HG03521 (cell line): ENCODE measurements around the gene SNAP29.
"Not testable (repeated sequence)": the region's sequence is repeated elsewhere in the genome, so short reads cannot be mapped to it uniquely, and the experiment has no call there.

Experiments
- ATAC-seq: cut with Tn5 transposase; IDR thresholded peaks from one replicate; pipeline ENCODE4 v1.9.1; 2021; ENCODE audit warnings: mild to moderate bottlenecking, moderate library complexity; ENCODE audit not compliant: unreplicated experiment

Gene SNAP29

DNA sequence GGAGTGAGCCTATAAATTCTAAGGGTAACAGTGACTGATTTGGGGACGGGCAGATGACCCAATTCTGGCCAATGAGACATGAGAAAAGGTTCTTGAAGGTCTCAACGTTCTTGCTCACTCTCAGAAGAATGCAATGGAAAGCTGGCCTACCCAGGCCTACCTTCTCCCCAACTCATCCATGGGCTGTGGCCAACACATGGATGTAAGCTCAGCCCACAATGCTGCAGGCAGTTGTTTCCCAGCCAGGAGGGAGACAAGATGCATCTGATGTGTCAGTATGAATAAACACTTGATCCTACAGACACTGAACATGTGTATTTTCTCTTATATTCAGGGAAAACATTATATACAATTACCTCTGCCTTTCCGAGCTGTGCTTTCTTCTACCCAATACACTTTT is 24.6 kb upstream of the SNAP29 start:
- no peak for ATAC-seq

DNA sequence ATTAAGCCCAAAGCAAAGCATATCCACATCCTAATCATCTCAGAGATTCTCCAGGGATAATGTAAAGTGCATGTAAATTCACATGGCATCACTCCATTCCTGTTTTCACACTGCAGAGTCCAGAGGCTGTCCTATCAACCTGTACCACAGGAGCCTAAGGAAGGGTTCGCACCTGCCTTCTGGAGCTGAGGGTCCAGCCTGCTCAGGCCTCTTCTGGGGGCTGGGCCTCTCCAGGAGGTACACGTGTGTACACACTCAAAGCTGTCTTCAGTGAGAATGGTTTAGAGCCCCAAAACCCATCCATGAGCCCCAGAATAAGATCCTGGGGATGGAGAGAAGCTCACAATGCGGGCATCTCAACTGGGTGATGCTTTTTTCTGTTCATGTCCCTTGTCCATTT is 24.1 kb upstream of the SNAP29 start:
- ATAC-seq: no peak

DNA sequence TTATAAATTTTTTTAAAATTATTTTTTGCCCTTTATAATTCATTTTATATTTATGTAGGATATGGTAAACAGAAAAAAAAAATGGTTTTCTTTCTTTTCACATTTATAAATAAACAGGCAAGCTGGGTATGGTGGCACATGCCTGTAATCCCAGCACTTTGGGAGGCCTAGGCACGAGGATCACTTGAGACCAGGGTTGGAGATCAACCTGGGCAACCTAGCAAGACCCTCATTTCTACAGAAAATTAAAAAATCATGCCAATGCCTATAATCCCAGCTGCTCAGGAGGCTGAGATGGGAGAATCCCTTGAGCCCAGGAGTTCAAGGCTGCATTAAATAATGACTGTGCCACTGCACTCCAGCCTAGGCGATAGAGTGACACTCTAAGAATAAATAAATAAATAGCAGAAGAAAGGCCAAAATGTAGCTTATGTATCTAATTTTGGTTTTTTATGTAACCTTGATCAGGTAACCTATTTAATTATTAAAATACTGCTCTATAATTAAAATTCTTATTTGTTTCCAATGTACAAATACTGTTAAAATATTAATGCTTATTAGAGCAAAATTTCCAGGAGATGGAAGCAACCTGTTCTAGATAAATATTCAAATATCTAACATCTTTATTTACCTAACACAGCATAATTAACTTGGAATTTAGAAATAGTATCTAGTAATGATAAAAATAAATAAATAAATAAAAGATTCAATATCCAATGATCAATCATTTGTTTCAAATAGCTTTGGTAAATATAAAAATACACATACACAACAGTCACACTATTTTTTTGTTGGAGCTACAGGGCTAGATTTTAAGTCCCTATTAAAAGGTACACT is 21.6 kb upstream of the SNAP29 start:
- ATAC-seq: no peak

DNA sequence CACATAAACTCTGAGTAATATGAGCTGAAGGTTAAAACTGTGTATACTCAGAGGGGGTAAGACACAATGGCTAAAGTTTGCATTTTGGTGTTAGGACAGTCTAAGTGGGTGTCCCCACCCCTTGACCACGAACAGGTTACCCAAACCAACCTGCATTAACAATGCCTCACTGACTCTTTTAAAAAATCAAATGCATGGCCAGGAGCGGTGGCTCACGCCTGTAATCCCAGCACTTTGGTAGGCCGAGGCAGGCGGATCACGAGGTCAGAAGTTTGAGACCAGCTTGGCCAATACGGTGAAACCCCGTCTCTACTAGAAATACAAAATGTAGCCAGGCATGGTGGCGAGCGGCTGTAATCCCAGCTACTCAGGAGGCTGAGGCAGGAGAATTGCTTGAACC is 19.5 kb upstream of the SNAP29 start:
- ATAC-seq: not testable (repeated sequence)

DNA sequence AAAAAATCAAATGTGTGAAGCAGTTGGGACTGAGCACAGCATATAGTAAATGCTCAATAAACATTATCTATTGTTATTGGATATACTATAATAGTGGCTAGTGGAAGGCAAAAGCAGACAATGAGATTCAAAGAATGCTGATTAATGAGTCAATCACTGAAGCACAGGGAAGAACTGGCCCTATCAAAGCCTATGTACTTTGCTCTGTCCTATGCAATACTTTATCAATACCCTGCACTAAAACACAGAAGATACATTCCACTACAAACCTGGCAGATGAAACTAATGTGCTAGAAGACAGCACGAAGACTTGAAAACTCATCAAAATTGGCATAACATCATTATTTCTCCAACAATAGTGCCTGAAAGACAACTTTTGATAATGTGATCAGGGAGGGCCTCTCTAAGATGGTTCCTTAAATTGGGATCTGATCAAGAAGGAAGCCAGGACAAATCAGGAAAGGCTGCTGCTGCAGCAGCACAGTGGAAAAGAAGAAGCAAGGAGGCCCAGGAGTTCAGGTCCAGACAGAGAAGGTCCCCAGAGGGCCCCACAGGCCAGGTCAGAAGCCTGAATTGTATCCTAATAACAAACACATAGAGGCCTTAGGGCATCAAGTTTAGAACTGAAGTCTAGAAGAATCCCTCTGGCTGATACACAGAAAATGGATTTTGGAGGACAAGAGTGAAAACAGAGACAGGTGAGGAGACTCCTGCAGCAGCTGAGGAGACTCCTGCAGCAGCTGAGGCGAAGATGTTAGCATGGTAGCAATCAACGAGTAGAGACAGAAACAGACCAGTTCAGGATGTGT is 18.8 kb upstream of the SNAP29 start:
- ATAC-seq: no peak

DNA sequence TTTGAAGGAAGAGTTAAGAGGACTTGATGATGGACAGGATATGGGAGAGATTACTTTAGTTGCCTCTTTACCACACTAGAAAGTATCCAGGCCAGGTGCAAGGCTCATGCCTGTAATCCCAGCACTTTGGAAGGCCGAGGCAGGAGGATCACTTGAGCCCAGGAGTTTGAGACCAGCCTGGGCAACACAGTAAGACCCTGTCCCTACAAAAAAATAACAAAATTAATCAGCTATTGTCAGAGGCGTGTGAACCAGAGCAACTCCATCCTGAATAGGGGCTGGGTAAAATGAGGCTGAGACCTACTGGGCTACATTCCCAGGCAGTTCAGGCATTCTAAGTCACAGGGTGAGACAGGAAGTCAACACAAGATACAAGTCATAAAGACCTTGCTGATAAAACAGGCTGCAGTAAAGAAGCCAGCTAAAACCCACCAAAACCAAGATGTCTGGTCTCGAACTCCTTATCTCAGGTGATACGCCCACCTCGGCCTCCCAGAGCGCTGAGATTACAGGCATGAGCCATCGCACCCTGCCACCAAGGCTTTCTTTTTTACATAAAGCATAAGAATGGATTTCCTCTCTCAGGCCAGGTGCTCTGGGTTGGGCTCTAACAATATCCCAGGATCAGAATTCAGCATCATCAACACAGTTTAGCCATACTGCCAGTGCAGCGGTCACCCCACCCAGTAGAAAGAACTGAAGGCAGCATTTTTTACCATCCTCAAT is 18.0 kb upstream of the SNAP29 start:
- no peak for ATAC-seq

DNA sequence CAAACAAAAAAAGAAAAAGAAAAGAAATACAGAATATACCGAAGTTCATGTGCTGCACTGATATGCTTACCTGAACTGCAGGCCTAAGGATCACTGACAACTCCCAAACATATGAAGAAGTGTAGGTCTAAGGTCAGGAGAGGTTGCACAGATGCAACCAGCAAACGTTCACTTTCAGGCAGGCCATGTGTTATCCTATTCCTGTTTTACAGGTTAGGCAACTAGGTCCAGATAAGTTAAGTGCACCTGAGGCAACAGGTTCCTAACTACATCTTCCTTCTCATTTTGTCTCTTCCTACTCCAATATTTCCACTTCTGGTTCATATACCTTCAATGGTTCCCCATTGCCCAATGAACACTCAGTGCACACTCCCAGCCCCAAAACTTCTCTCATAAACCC is 15.3 kb upstream of the SNAP29 start:
- no peak for ATAC-seq

DNA sequence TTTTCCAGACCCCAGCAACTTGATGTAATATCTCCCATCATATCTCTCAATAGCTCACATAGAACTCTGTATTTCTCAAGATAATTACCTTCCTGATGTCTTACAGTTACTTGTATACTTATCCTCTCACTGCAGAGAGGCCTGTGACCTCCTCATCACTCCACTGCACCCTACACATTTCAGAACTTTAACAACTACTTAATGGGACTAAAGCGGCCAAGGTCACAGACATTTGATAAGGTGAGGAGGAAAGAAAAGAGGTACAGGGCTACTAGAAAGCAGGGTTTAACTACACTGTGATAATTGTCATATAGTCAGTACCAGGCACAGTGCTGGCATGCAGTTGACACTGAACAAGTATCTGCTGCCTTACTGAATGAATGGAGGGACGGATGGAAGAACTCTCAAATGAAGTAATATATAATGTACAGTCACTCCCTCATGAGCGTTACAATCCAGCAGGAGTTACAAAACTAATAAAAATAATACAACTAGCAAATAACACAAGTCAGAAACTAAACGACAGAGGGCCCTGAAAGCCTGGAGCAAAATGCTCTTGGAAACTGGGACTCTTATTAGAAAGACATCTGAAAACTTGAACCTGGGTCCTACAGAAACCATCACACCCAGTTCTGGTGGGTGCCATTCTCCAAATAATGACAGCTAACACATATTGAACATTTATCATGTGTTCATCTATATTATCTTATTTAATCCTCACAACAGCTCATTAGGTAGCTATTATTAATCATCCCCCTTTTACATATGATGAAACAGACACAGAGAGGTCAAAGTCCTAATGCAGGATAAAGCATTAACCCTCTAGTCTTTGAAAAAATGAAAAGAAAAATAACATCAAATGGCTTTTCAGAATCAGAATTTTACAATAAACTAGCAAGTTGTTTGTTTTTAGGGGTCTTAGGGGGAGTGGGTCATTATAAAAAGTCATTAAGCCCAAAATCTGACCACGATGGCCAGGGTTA is 14.5 kb upstream of the SNAP29 start:
- no peak for ATAC-seq

DNA sequence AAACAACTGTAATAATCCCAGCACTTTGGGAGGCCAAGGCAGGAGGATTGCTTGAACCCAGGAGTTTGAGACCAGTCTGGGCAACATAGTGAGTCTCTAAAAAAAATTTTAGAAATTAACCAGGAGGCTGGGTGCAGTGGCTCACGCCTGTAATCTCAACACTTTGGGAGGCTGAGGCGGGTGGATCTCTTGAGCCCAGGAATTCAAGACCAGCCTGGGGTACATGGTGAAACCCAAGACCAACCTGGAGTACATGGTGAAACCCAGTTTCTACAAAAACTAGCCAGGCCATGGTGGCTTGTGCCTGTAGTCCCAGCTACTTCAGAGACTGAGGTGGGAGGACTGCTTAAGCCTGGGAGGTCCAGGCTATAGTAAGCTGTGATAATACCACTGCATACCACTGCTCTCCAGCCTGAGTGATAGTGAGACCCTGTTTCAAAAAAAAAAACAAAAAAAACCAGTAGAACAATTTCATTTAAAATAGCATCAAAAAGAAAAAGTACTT is 11.4 kb upstream of the SNAP29 start:
- ATAC-seq: no peak

DNA sequence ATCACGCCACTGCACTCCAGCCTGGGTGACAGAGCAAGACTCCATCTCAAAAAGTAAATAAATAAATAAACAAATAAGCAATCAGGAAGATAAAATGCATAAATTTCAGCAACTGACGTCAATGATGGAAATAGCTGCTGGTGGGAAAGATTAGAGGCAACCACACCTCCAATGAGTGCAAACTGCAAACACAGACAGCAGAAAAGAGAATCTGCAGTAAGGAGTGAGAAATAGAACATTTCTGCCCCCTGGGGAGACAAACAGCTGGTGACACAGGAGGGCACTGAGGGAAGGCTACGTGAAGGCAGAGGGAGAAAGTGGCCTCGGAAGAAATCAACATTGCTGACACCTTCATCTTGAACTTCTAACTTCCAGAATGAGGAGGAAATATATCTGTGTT is 6.7 kb upstream of the SNAP29 start:
- ATAC-seq: no peak

DNA sequence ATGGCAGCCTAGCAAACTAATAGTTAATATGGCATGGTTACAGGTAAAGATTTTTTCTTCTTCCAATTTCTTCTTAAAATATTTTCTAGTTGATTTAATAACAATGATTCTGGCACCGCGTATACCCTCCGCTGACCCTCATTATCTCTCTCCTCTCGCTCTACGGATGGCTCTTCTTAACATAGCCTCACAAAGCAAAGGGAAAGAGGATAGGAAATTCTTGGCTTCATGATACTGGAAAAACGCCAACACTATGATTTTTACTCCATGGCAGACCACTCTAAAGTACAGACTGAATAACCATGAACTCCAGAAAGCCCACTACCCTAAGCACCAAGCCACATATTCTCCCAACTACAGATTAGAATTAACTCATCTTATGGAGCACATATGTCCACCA is 6.3 kb upstream of the SNAP29 start:
- ATAC-seq: no peak

DNA sequence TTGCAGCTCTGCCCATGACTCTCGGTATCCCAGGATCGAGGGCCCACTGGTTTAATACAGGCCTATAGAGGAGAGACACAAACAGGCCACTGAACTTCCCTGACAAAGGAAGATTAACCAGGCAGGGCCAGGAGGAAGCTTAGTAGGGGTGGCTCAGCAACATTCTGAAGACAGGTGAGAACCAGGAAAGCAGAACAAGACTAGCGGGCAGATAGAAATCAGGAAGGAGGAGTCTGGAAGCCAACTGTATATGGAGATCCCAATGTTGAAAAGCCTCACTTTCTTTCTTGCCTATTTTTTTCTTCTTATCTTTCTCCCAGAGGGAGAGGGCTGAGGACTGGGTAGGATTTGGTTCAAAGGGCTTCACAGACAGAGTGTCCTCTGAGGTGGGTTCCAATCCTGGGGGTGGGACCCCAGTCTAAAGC is 5.6 kb upstream of the SNAP29 start:
- no peak for ATAC-seq

DNA sequence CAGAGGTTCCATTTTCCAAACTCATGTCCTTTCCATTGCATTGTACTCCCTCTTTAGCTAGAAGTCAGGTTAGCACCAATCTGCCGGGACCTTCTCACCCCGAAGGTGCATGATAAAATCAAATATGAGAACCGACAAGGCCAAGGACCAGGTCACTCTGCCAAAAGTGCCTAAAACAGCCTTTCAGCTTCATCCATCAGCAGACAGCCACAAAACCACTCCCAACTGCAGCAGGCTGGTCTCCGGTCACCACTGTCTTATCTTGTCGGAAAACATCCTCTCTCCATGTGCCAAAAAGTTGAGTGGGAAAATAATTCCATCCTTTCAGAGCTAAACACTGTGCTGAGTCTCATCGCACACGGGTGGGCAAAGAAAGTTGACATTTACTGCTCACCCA is 1.6 kb upstream of the SNAP29 start:
- ATAC-seq: no peak

DNA sequence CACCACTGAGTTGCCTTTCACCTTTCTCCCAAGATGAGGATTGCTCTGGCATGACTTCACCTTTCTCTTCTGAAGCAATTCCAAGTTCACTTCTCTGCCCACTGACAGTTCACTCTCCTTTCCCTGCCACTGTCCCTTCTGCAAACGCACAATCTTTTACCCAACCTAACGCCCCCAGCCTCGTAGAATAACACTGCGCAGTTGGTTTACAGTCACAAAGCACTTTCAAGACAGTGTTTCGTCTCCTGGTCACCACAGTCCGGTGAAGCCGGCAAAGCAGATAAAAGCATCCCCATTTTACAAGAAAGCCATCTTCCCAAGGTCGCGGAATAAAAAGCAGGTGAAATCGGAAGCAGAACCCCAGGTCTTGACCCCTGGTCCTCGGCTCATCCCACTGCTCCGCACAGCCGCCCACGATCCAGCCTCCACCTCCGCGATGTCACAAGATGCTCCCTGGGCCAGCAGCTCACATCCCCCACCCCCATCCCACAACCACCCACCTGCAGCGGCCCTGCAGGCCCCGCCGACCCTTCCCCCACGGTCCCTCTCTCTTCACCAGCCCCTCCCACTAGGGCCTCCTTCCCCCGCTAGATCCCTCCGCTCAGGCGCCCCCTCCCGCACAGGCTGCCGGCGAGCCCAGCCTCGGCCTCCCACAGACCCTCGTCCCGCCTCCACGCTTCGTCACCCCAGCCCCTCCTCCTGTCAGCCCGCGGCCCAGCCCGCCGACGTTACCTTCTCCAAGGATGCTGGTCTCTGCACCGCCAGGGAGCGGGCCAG is 781 bp upstream of the SNAP29 start:
- peak; percentile 40 for ATAC-seq

DNA sequence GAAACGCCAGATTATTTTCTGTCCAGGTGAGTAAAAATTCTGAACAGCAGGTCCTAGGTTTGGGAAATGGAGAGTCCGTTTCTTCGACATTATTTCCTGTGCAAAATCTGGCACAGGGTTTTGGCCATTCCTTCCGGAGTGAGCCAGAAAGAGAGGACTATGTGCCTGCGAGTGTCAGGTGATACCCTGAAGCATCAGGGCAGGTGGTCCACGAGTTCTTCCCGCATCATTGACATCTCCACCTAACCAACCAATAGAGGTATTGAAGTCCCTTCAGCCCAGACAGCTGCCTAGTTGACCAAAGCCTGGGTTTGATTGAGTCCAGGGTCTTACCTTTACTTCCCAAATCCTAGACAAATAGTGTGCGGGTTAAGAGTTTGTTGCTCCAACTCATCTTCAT is 808 bp downstream of the SNAP29 start:
- no peak for ATAC-seq

DNA sequence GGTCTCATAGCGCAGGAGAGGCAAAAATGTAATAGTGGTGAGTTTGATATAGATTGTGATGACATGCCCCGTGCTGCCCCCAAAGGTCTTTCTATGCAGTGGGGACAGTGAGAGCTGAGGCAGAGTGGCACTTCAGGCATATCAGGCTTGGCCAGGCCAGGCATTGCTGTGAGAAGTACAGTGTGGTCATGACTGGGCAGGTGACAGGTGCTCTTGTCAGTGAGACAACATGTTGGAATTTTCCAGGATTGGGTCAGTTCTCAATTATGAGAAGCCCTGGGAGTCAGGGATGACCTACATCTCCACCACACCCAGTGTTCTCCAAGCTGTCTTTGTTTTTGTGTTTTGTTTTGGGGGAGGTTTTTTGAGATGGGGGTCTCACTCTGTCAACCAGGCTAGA is 3.7 kb downstream of the SNAP29 start:
- no peak for ATAC-seq

DNA sequence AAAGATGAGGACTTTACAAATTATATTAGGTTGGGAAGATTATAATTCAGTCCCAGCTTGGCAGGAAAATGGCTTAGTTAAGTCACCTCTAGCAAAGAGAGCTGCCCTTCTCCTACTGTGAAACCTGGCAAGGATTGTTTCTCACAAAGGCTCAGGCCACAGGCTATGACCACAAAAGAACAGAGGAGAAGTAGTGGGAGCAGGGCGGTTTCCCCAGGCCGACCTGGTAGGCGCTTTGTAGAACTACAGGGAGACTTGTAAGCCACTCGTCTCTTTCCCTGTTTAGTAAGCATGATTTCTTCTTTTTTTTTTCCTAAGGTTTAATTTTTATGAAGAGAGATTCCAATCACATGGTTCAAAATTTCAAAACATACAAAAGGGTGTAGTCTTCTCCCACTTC is 4.6 kb downstream of the SNAP29 start:
- ATAC-seq: no peak

DNA sequence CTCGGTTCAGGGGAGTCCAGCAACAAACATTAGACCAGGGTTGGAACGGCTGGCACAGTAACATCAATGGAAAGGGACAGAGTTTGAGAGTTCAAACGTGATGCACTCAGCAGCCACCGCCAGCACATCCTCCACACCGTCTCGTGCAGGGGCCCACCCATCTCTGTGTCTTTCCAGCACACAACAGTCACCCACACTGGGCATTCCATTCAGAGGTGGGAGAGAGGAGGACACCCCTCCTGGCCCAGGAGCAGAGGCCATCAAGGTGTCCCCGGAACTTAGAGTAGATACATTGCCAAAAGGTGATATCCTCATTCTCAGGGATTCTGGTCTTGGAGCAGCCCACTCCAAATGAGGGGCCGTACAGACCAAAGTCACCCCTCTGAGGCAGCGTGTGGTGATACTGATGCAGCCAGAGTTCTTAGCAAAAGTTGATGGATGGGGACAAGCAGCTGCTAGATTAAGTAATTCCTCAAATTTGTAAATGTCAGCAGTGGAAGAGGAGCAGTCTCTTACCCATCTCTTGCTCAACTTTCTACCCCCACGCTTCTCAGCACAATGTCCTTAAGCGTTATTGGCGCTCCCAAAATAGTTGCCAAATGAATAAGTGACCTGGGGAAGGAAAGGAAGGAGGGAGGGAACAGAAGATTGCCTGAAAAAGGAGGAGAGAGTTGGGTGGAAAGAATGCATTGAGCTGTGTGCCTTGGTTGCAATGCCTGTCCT is 5.5 kb downstream of the SNAP29 start:
- no peak for ATAC-seq

DNA sequence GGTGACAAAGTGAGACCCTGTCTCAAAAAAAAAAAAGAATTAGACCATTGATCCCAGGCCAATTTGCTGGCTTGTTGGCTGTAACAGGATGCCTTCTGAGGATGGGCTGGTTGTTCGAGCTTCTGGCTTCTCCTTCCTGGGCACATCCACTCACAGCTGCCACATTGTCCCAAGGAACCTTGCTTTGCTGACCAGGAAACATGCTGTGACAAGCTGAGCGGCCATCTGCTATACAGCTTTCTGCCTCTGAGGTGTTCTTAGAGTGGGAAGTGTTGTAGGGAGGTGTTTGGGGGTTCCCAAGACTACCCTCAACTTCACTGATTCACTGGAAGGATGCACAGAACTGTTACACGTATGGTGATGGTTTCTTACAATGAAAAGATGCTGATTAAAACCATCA is 6.5 kb downstream of the SNAP29 start:
- ATAC-seq: no peak
